GM12891 (cell line): ENCODE data around the gene VSTM2B.

Source experiments
- PAX5 ChIP-seq: IDR thresholded peaks from 2 replicates; pipeline ENCODE4 v1.6.1; 2011; ENCODE audit warnings: low read length, moderate library complexity, mild to moderate bottlenecking; ENCODE audit not compliant: insufficient read depth, severe bottlenecking
- POLR2AphosphoS5 ChIP-seq: IDR thresholded peaks from 2 replicates; pipeline ENCODE4 v1.6.1; 2011; ENCODE audit warnings: low read depth, low read length, control low read depth

- TF ChIP-seq POLR2AphosphoS5 (no peak), PAX5 (no peak)
These were observed 70.4 kb downstream of the VSTM2B start for GRCh38 chr19:29596080-29596727.
